Testis (tissue), 3 donors: ENCODE data around the gene SAMD4A. TPM values are rescaled to one million over a fixed set of nuclear protein-coding genes. Genes with fewer than 3 reads are reported as not detected.

ENCODE experiments used
- DNase-seq: peaks from one replicate; pipeline ENCODE4 v3.0.0-alpha.2; 2019
- H3K27ac ChIP-seq, 2 donors: fragments of 200-600 bp; sonication (generic); one replicate each; pipeline ENCODE4 v1.5.1; 2019
- H3K27me3 ChIP-seq: fragments of 200-600 bp; sonication (generic); one replicate; pipeline ENCODE4 v1.5.1; 2019
- H3K36me3 ChIP-seq: fragments of 200-600 bp; sonication (generic); one replicate; pipeline ENCODE4 v1.5.1; 2017; ENCODE audit warnings: low read depth; ENCODE audit errors: missing control alignments
- H3K4me1 ChIP-seq: fragments of 200-600 bp; sonication (generic); one replicate; pipeline ENCODE4 v1.5.1; 2019
- H3K4me3 ChIP-seq, 2 donors: fragments of 200-600 bp; sonication (generic); one replicate each; pipeline ENCODE4 v1.5.1; 2017 to 2019
- H3K9me3 ChIP-seq: fragments of 200-600 bp; sonication (generic); one replicate; pipeline ENCODE4 v1.5.1; 2017
- CTCF ChIP-seq, 3 experiments: fragments of 450-650 bp in 2 of 3; fragments of 200-600 bp in 1 of 3; sonication (generic) in 1 of 3; IDR thresholded peaks; one replicate each; pipeline ENCODE4 v1.5.1; 2016 to 2019; ENCODE audit warnings: antibody characterized with exemption in 3 of 3, mild to moderate bottlenecking in 2 of 3, moderate library complexity in 1 of 3
- POLR2A ChIP-seq: fragments of 450-650 bp; IDR thresholded peaks from one replicate; pipeline ENCODE4 v1.6.1; 2017; ENCODE audit warnings: antibody characterized with exemption, mild to moderate bottlenecking, moderate library complexity
- WGBS, 2 donors: methylation state at CpG; one replicate each; pipeline ENCODE4 v1.1.5; 2018; 5-methylcytosine and 5-hydroxymethylcytosine counted together
- intact Hi-C: fragments of 100-400 bp; cut with DNase I; formaldehyde crosslinking; loops from one replicate; pipeline ENCODE4 v1.15.1; 2023; ENCODE audit warnings: low total_unique reads
- polyA plus RNA-seq: library from polyadenylated mRNA; stranded (reverse); fragments of 350-450 nt; fragmentation: Illumina TruSeq; extraction: RNeasy Lipid Tissue Mini Kit (QIAGEN cat#74804); gene quantifications from one replicate; pipeline ENCODE4 v1.2.3, GENCODE V29; 2014; ENCODE audit warnings: low read depth, low replicate concordance; ENCODE audit not compliant: insufficient read depth
- total RNA-seq, 2 donors: library from RNA; depleted of rRNA; stranded (reverse); fragments of >200 nt; gene quantifications; one replicate each; pipeline ENCODE4 v1.2.3, GENCODE V29; 2016

The SAMD4A gene
- total and polyA plus RNA-seq, 3 donors from 2014 or later, result 103 to 369 (median 259) TPM

- 78 to 87% methylated on average over 7 of the region's 7 CpGs for WGBS, 2 donors
- intact Hi-C loops, result no loop called here
- TF ChIP-seq POLR2A (no peak), CTCF (IDR thresholded peaks at IDR 0.05) (no peak)
- Histone ChIP-seq H3K27me3 (no peaks in the 10 kb centered on the region), H3K27ac (no peak overlapping the region), H3K4me3 (no peak overlapping the region), H3K4me1 (peaks cover 6% of the 10 kb centered on the region), H3K9me3 (no peaks in the 10 kb centered on the region), H3K36me3 (no peaks in the 10 kb centered on the region)
- DNase-seq, result no peak
Measured at GRCh38 chr14:54803396-54803795, 236.5 kb downstream of the SAMD4A start.

GRCh38 chr14:54803926-54804537 lies 237.1 kb downstream of the SAMD4A start:
- intact Hi-C loops, result no loop called here
- no peak for DNase-seq
- Histone ChIP-seq H3K27ac (no peak overlapping the region), H3K4me1 (peaks cover 6% of the 10 kb centered on the region), H3K36me3 (no peaks in the 10 kb centered on the region), H3K27me3 (no peaks in the 10 kb centered on the region), H3K4me3 (no peak overlapping the region), H3K9me3 (no peaks in the 10 kb centered on the region)
- no peak for TF ChIP-seq CTCF (IDR thresholded peaks at IDR 0.05)
- TF ChIP-seq POLR2A, result no peak
- 79 to 85% methylated on average over 9 to 13 of the region's 13 CpGs for WGBS, 2 donors

- H3K27ac ChIP-seq, result no peak overlapping the region
- TF ChIP-seq CTCF (IDR thresholded peaks at IDR 0.05) (no peak), POLR2A (no peak)
- H3K4me1 ChIP-seq, result peaks cover 6% of the 10 kb centered on the region
- H3K4me3 ChIP-seq, result no peak overlapping the region
- no peaks in the 10 kb centered on the region for H3K27me3 ChIP-seq
- 57 to 68% methylated on average over 13 to 16 of the region's 16 CpGs for WGBS, 2 donors
- H3K9me3 ChIP-seq, result no peaks in the 10 kb centered on the region
- no peaks in the 10 kb centered on the region for H3K36me3 ChIP-seq
- intact Hi-C loops, result no loop called here
- DNase-seq, result no peak
Measured at GRCh38 chr14:54804538-54805041, 237.7 kb downstream of the SAMD4A start.

GRCh38 chr14:54805070-54805444 lies 238.1 kb downstream of the SAMD4A start:
- intact Hi-C loops, result no loop called here
- no peaks in the 10 kb centered on the region for H3K36me3 ChIP-seq
- WGBS, 2 donors, result 38 to 51% methylated on average over 6 of the region's 6 CpGs

More at GRCh38 chr14:54805070-54805444, 238.1 kb downstream of the SAMD4A start:
- no peaks in the 10 kb centered on the region for H3K27me3 ChIP-seq
- TF ChIP-seq POLR2A, result no peak
- no peak for TF ChIP-seq CTCF (IDR thresholded peaks at IDR 0.05)
- no peak overlapping the region for H3K27ac ChIP-seq
- no peak for DNase-seq
- H3K4me1 ChIP-seq, result peaks cover 6% of the 10 kb centered on the region
- no peaks in the 10 kb centered on the region for H3K9me3 ChIP-seq
- H3K4me3 ChIP-seq, result no peak overlapping the region
